GM13976 (cell line): ENCODE results near the gene SPI1.
"Not testable (repeated sequence)": the region's sequence is repeated elsewhere in the genome, so short reads cannot be mapped to it uniquely, and the experiment has no call there.

ENCODE experiments used
- DNase-seq: peaks from one replicate; pipeline ENCODE4 v3.0.0; 2012; ENCODE audit warnings: low spot score
- CTCF ChIP-seq: IDR thresholded peaks from 2 replicates; pipeline ENCODE4 v1.5.1; 2012; ENCODE audit warnings: borderline replicate concordance, mild to moderate bottlenecking; ENCODE audit not compliant: insufficient read depth; ENCODE audit errors: extremely low read depth, missing control alignments, control extremely low read depth
- in situ Hi-C: fragments of 300-500 bp; cut with MboI; formaldehyde crosslinking; loops from one replicate; pipeline ENCODE4 v1.12.0; 2022; ENCODE audit warnings: low sequenced_read_pairs, mixed read lengths, inconsistent platforms; ENCODE audit not compliant: unreplicated experiment

The SPI1 gene

DNA sequence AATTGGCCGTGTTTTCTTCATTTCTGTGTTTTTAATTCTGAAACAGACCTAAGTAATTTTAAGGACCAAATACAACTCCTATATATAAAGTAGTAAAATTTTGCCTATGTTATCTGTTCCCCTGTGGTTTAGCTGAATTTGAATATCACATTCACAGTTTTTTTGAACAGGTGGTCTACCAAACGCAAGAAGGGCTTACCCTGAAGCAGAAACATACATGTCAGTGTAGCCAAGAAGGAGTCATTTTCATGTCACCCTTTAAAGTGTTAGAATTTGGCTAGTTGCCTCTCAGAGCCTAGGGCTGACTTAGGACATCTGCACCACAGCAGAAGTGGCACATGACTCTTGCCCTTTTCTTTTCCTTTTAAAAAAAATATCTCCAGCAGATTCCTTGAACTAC is 60.2 kb downstream of the SPI1 start:
- in situ Hi-C loops: no loop called here
- no peak for TF ChIP-seq CTCF
- no peak for DNase-seq

DNA sequence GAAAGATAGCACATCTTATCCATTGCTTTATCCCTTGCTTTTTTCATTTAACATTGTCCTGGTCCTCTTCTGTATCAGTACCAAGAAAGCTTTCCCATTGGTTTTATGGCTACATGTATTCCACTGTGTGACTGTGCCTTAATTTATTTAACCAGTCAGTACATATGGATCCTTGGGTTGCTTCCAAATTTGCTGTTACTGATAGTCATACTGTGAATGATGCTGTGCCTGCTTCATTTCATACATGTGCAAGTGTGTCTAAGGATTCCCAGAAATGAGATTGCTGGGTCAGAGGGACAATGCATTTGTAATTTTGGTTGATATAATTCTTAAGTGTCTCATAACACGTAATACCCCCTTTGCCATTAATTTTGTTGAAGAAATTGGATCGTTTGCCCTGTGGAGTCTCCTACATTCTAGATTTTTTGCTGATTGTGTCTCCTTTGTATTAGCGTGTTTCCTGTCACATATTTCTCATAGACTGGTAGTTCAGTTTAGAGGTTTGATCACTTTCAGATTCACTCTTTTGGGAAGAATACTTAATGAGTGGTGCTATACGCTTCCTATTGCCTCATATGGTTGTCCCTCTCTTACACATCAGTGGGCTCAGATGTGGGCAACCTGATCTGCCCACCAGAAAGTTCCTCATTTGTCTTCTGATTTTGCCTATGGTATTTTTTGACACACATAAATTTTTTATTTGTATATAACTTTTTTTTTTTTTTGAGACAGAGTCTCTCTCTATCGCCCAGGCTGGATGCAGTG is 61.1 kb downstream of the SPI1 start:
- no peak for TF ChIP-seq CTCF
- no peak for DNase-seq
- in situ Hi-C loops: no loop called here

DNA sequence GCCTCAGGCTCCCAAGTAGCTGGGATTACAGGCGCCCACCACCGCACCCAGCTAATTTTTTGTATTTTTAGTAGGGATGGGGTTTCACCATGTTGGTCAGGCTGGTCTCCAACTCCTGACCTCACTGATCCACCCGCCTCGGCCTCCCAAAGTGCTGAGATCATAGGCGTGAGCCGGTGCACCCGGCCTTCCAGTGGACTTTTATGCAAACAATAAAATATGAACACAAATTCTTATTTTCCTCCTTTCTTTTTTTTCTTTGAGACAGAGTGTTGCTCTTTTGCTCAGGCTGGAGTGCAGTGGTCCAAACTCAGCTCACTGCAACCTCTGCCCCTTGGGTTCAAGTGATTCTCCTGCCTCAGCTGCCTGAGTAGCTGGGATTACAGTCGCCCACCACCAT is 61.8 kb downstream of the SPI1 start:
- DNase-seq, in situ Hi-C loops: not testable (repeated sequence)

DNA sequence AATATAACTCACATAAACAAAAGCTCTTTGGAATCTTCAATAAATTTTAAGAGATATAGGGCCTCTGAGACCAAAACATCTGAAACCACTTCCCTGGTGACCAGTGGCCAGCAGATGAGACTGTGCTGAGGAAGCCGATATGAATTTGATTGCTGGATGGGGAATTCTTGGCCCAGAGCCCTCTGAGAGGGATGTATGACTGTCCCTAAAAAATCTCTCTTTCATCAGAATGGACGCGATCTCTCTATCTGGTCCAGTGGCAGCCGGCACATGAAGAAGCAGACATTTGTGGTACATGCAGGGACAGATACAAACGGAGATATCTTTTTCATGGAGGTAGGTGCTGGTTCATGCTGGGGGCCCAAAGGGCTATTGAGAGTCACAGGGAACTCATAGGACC is 63.4 kb downstream of the SPI1 start:
- TF ChIP-seq CTCF: no peak
- no peak for DNase-seq
- in situ Hi-C loops: no loop called here

- in situ Hi-C loops: no loop called here
- no peak for DNase-seq
- no peak for TF ChIP-seq CTCF
These were observed 70.1 kb downstream of the SPI1 start for GRCh38 chr11:47308050-47308823.

DNA sequence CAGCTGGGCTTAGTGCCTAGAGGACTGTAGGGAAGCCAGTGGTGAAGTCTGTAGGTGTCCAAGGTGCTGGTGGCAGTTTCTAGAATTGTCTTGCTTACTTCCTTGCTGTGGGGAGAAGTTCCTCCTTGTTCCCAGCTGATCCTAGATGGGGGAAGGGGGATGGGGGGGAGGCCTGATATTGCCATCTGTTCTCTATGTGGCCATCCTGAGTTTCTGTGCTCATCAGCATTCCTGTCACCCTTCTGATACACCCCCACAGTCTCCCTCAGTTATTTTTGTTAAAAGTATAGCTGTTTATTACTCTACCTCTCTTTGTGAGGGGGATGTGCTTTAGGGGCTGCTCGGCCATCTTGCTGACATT is 71.9 kb downstream of the SPI1 start:
- DNase-seq: no peak
- no peak for TF ChIP-seq CTCF
- in situ Hi-C loops: no loop called here
